Activated CD8-positive, alpha-beta memory T cell treated with anti-CD3 and anti-CD28 coated beads, Interleukin-2, amount 10 ng/mL, durations not matched to agents 7 days and 5 days (primary cell): ENCODE results near the gene GAS2L1. TPM values are rescaled to one million over a fixed set of nuclear protein-coding genes. Genes with fewer than 3 reads are reported as not detected.

Source experiments
- ATAC-seq: fragments of 150-1000 bp; cut with Tn5 transposase; one replicate; pipeline ENCODE4 v1.10.0; 2021; ENCODE audit warnings: moderate library complexity
- CTCF ChIA-PET: fragments of 350-600 bp; sonication (Branson Sonifier 250); formaldehyde crosslinking; loops from one replicate; lab custom pipeline; 2021; ENCODE audit warnings: antibody characterized with exemption; lab: Charles Lee
- DNase-seq: peaks from one replicate; pipeline ENCODE4 v3.0.0-alpha.2; 2020
- H3K27ac Mint-ChIP-seq: one replicate; pipeline ENCODE4 v1.8.0; 2021; ENCODE audit warnings: mild to moderate bottlenecking, mixed read lengths
- H3K27me3 Mint-ChIP-seq: one replicate; pipeline ENCODE4 v1.8.0; 2021; ENCODE audit warnings: mixed read lengths
- H3K36me3 Mint-ChIP-seq: one replicate; pipeline ENCODE4 v1.8.0; 2021; ENCODE audit warnings: mild to moderate bottlenecking, mixed read lengths
- H3K4me1 Mint-ChIP-seq: one replicate; pipeline ENCODE4 v1.8.0; 2021; ENCODE audit warnings: mixed read lengths
- H3K4me3 Mint-ChIP-seq: one replicate; pipeline ENCODE4 v1.8.0; 2021; ENCODE audit warnings: mild to moderate bottlenecking, moderate library complexity, mixed read lengths
- H3K9me3 Mint-ChIP-seq: one replicate; pipeline ENCODE4 v1.8.0; 2022; ENCODE audit warnings: low read depth, mixed read lengths
- total RNA-seq, 2 experiments: library from RNA; stranded (reverse); gene quantifications; one replicate each; pipeline ENCODE4 v1.2.3, GENCODE V29; 2021

The GAS2L1 gene
- total RNA-seq, 2 experiments from 2014 or later: 12.0 to 16.9 TPM

GRCh38 chr22:29328566-29329500 lies 22.4 kb downstream of the GAS2L1 start:
- no peak overlapping the region for H3K27ac Mint-ChIP-seq
- no peaks in the 10 kb centered on the region for H3K27me3 Mint-ChIP-seq
- H3K4me1 Mint-ChIP-seq: no peaks in the 10 kb centered on the region
- CTCF ChIA-PET: interaction anchor here (0.9 kb wide), 1 partner anchor 15 kb away, joined by 3 read pairs; no protein-coding TSS in a partner anchor
- DNase-seq (no peak), ATAC-seq (no peak)
- no peaks in the 10 kb centered on the region for H3K9me3 Mint-ChIP-seq
- H3K4me3 Mint-ChIP-seq: no peak overlapping the region
- no peaks in the 10 kb centered on the region for H3K36me3 Mint-ChIP-seq

- CTCF ChIA-PET: no interaction called here
- Mint-ChIP-seq H3K4me3 (no peak overlapping the region), H3K9me3 (no peaks in the 10 kb centered on the region), H3K36me3 (peaks cover 2% of the 10 kb centered on the region), H3K27ac (no peak overlapping the region), H3K4me1 (no peaks in the 10 kb centered on the region), H3K27me3 (no peaks in the 10 kb centered on the region)
- DNase-seq: no peak
- ATAC-seq: no peak
Measured at GRCh38 chr22:29329581-29329980, 23.1 kb downstream of the GAS2L1 start.

DNA sequence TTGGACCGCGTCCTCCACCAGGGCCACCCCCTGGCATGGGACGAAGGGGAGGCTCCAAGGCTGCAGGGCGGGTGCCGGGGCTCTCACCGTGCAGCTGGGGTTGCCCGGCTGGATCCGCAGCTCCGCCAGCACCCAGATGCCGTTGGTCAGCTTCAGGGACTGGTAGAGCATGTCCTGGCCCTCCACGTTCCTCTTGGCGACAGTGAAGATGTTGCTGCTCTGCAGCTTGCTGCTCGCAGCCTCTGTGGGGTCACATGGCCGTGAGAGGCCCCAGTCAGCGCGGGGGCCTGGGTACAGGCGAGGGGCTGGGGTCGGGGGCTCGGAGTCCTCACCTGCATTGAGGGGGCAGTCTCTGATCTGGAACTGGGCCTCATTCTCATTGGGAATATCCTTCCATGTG lies 23.8 kb downstream of the GAS2L1 start:
- CTCF ChIA-PET: no interaction called here
- H3K36me3 Mint-ChIP-seq: peaks cover 4% of the 10 kb centered on the region
- H3K27me3 Mint-ChIP-seq: no peaks in the 10 kb centered on the region
- no peak overlapping the region for H3K4me3 Mint-ChIP-seq
- DNase-seq (no peak), ATAC-seq (no peak)
- no peak overlapping the region for H3K27ac Mint-ChIP-seq
- no peaks in the 10 kb centered on the region for H3K9me3 Mint-ChIP-seq
- H3K4me1 Mint-ChIP-seq: no peaks in the 10 kb centered on the region

DNA sequence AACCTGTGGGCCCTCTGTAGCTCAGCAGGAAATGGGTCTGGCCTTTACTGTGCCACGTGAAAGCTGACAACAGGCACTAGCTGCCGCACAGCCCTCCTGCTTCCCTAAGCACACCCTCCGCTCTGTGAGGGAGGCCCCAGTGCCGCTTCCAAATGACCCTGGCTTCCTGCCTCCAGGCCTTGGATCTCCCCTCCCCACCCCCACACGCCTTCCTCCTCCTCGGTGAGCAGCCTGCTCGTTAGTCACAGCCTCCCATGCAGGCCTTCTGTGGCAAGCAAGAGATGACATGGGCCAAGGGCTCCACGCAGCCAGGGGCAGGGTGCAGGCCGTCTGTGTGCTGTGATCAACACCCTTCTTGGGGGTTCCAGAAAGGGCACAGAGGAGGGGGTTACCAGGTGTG lies 24.3 kb downstream of the GAS2L1 start:
- no peaks in the 10 kb centered on the region for H3K27me3 Mint-ChIP-seq
- no peak for ATAC-seq
- CTCF ChIA-PET: no interaction called here

DNA sequence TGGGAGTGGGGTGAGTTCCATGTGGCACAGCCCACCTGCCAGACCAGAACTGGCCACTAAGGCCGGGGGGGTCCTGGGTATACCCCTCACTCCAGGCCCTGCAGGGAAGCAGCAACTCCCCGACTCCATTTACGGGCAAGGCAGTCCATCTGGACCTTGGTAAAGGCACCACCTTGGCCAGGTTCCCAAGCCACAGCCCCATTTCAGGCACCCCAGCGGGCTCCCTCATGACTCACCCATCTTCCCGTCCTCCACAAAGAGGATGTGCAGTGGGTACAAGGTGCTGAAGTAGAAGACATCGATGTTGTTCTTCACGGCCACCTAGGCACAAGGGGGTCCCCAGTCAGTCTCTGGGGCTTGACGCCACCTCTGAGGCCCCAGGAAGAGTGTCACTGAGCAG lies 24.8 kb downstream of the GAS2L1 start:
- Mint-ChIP-seq H3K9me3 (no peaks in the 10 kb centered on the region), H3K27ac (no peak overlapping the region), H3K4me3 (no peak overlapping the region), H3K27me3 (no peaks in the 10 kb centered on the region), H3K36me3 (peaks cover 5% of the 10 kb centered on the region), H3K4me1 (no peaks in the 10 kb centered on the region)
- no peak for ATAC-seq
- CTCF ChIA-PET: no interaction called here
- no peak for DNase-seq

More for the DNA sequence above, 24.3 kb downstream of the GAS2L1 start:
- DNase-seq: no peak
- Mint-ChIP-seq H3K9me3 (no peaks in the 10 kb centered on the region), H3K27ac (no peak overlapping the region), H3K4me3 (no peak overlapping the region), H3K4me1 (no peaks in the 10 kb centered on the region), H3K36me3 (peaks cover 4% of the 10 kb centered on the region)

DNA sequence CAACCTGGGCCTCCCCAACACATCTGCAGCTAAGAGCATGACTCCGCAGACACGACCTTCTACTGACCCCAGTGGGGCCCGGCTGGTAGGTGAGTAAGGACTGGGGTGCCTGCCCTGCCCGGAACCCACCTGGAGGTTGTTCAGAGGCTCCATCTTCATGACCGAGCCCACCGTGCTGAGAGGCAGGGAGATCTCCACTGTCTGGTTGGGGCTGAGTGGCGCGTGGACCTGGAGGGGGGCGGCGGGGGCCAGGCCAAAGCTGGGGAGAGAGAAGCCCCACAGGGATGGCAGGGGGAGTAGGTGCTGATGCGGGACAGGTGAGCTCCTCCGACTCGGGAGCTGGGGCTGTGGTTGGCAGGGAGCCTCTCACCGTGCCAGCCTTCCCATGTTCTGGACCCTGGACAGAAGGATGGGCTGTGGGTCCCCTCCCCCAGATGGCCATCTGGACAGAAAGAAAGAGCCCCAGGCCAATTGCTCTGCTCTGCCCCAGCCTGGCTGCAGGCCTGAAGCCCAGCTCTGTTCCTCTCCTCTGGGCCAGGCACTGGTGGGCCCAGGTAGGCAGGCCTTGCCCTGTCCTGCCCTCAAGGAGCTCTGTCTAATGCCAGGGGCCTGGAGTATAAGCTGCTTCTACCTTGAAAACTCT lies 25.3 kb downstream of the GAS2L1 start:
- Mint-ChIP-seq H3K27ac (no peak overlapping the region), H3K36me3 (peaks cover 7% of the 10 kb centered on the region), H3K4me1 (no peaks in the 10 kb centered on the region), H3K27me3 (no peaks in the 10 kb centered on the region), H3K4me3 (no peak overlapping the region), H3K9me3 (no peaks in the 10 kb centered on the region)
- ATAC-seq (no peak), DNase-seq (no peak)
- CTCF ChIA-PET: interaction anchor here (0.7 kb wide), 1 partner anchor 14 kb away, joined by 3 read pairs; no protein-coding TSS in a partner anchor

DNA sequence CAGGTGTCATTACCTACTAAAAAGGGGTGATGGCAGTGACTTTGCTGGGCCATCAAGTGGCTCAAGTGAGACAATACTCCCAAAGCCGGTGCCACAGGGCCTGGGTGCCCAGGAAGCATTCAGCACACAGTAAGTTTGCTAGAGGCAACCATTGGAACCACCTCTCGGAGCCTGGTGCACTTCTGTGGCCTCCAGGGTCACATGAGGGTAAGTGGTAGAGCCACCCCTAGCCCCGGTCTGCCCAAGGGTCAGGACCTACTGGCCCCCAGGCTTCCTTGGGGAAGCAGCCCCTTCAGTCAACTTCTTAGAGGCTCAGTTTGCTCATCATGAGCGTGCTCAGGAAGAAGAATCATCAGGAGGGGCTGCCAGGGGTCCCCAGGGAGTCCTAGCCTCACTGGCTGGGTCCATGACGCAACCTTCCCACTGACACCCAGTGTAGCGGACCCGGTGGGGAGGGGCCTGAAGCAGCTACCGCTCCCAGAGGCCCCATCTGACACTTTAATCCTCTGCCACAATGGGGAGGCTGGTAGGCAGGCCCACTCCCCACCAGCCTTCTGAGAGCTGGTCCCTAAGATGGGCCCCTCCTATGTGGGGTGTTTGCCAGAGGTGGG lies 26.5 kb downstream of the GAS2L1 start:
- H3K36me3 Mint-ChIP-seq: peaks cover 7% of the 10 kb centered on the region
- CTCF ChIA-PET: interaction anchor here (0.7 kb wide), 1 partner anchor 13 kb away, joined by 3 read pairs; no protein-coding TSS in a partner anchor
- no peaks in the 10 kb centered on the region for H3K9me3 Mint-ChIP-seq
- ATAC-seq (no peak), DNase-seq (no peak)
- H3K27ac Mint-ChIP-seq: no peak overlapping the region
- no peaks in the 10 kb centered on the region for H3K4me1 Mint-ChIP-seq
- H3K27me3 Mint-ChIP-seq: no peaks in the 10 kb centered on the region
- no peak overlapping the region for H3K4me3 Mint-ChIP-seq

GRCh38 chr22:29334148-29334547 lies 27.7 kb downstream of the GAS2L1 start:
- DNase-seq (no peak), ATAC-seq (no peak)
- no peaks in the 10 kb centered on the region for H3K9me3 Mint-ChIP-seq
- no peak overlapping the region for H3K27ac Mint-ChIP-seq
- H3K27me3 Mint-ChIP-seq: no peaks in the 10 kb centered on the region
- H3K4me3 Mint-ChIP-seq: no peak overlapping the region
- H3K4me1 Mint-ChIP-seq: no peaks in the 10 kb centered on the region
- CTCF ChIA-PET: no interaction called here
- peaks cover 9% of the 10 kb centered on the region for H3K36me3 Mint-ChIP-seq

- no peak overlapping the region for H3K27ac Mint-ChIP-seq
- no peak overlapping the region for H3K4me3 Mint-ChIP-seq
- H3K36me3 Mint-ChIP-seq: peaks cover 9% of the 10 kb centered on the region
- ATAC-seq: no peak
- H3K9me3 Mint-ChIP-seq: no peaks in the 10 kb centered on the region
- H3K27me3 Mint-ChIP-seq: no peaks in the 10 kb centered on the region
- CTCF ChIA-PET: no interaction called here
- no peaks in the 10 kb centered on the region for H3K4me1 Mint-ChIP-seq
- no peak for DNase-seq
Measured at GRCh38 chr22:29334696-29335344, 28.4 kb downstream of the GAS2L1 start.

DNA sequence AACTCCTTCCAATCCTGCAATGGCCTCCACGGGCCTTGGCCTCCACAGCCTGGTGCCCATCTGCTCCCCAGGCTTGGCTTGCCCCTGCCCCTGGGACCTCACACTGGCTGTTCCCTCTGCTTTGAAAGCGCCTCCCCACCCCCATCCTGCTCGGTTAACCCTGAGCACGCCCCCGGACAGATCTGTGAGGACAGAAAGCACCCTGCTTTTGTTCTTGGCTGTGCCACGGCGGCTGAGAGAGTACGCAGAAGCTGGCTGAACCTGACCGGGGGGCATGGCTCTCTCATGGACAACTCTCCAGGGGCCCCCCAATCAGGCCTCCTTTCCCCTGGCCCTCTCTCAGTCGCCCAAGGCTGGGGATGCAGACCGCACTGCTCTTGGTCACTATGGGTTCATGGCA lies 29.2 kb downstream of the GAS2L1 start:
- Mint-ChIP-seq H3K27ac (no peak overlapping the region), H3K4me1 (no peaks in the 10 kb centered on the region), H3K4me3 (no peak overlapping the region), H3K27me3 (no peaks in the 10 kb centered on the region), H3K36me3 (peaks cover 9% of the 10 kb centered on the region), H3K9me3 (no peaks in the 10 kb centered on the region)
- no peak for DNase-seq
- CTCF ChIA-PET: no interaction called here
- ATAC-seq: no peak

- ATAC-seq: no peak
- Mint-ChIP-seq H3K36me3 (peaks cover 9% of the 10 kb centered on the region), H3K27ac (no peak overlapping the region), H3K4me3 (no peak overlapping the region), H3K9me3 (no peaks in the 10 kb centered on the region), H3K4me1 (no peaks in the 10 kb centered on the region), H3K27me3 (no peaks in the 10 kb centered on the region)
- DNase-seq: no peak
- CTCF ChIA-PET: interaction anchor here (1.3 kb wide), 1 partner anchor 24 kb away, joined by 4 read pairs; no protein-coding TSS in a partner anchor
Measured at GRCh38 chr22:29336751-29337490, 30.5 kb downstream of the GAS2L1 start.

- Mint-ChIP-seq H3K4me1 (no peaks in the 10 kb centered on the region), H3K4me3 (no peak overlapping the region), H3K27me3 (no peaks in the 10 kb centered on the region), H3K9me3 (no peaks in the 10 kb centered on the region), H3K27ac (no peak overlapping the region), H3K36me3 (peaks cover 10% of the 10 kb centered on the region)
- ATAC-seq (no peak), DNase-seq (no peak)
- CTCF ChIA-PET: no interaction called here
Measured at GRCh38 chr22:29337631-29338284, 31.3 kb downstream of the GAS2L1 start.
